ENCODE data around the gene PPIA. TPM values are rescaled to one million over a fixed set of nuclear protein-coding genes. Genes with fewer than 3 reads are reported as not detected.

PPIA gene
- total and polyA plus RNA-seq, 2 donors (not counting 1 experiment from before 2014, with no cell fraction given), result 807 to 1,498 TPM

GRCh38 chr7:44765579-44766415 is 30.7 kb upstream of the PPIA start:
- Histone ChIP-seq H3K79me2 (ENCODE audit: control insufficient read depth, insufficient read depth, low read length) (peaks cover 3% of the 10 kb centered on the region), H3K27me3 (replicated peaks in 1 of 4; ENCODE audit: control extremely low read depth in 1 of 4, control insufficient read depth in 3 of 4, insufficient read depth in 4 of 4, low read length in 3 of 4) (no peaks in the 10 kb centered on the region), H2AFZ (ENCODE audit: insufficient read depth, low read depth, low read length, poor library complexity, severe bottlenecking) (no peak overlapping the region), H3K9me3 (ENCODE audit: control extremely low read depth in 1 of 3, control insufficient read depth in 2 of 3, insufficient read depth in 1 of 3, low read length in 2 of 3) (peaks cover 0 to 6% (median 0%) of the 10 kb centered on the region in 3 donors), H3K9ac (ENCODE audit: low read length) (no peak overlapping the region), H3K36me3 (replicated peaks in 1 of 2; ENCODE audit: control extremely low read depth in 1 of 2, control insufficient read depth in 1 of 2, extremely low read depth in 1 of 2, insufficient read depth in 2 of 2, low read length in 1 of 2) (peaks cover 0 to 70% of the 10 kb centered on the region in 2 experiments), H3K4me1 (ENCODE audit: control insufficient read depth in 2 of 2, insufficient read depth in 2 of 2, low read length in 2 of 2) (peaks cover 31 to 45% of the 10 kb centered on the region in 2 donors), H3K4me3 (ENCODE audit: control extremely low read depth in 1 of 5, extremely low read depth in 1 of 5, insufficient read depth in 1 of 5, low read depth in 2 of 5, low read length in 4 of 5) (no peak overlapping the region), H3K4me2 (replicated peaks; ENCODE audit: low read depth, low read length, poor library complexity, severe bottlenecking) (no peak overlapping the region), H4K20me1 (ENCODE audit: control insufficient read depth, insufficient read depth, low read length, poor library complexity, severe bottlenecking) (peaks cover 21% of the 10 kb centered on the region), H3K27ac (ENCODE audit: low read length in 2 of 2) (no peak overlapping the region)
- peaks cover 43% of the 10 kb centered on the region for H3K4me1 Mint-ChIP-seq
- CTCF ChIA-PET, result interaction anchor here (1.4 to 1.6 kb wide), 3 partner anchors 13 to 178 kb away, joined by 3 read pairs; partner anchors contain the start of gene H2AZ2
- WGBS (ENCODE audit: insufficient coverage), result 97% methylated on average over 17 of the region's 17 CpGs
- intact Hi-C loops (cut with micrococcal nuclease), result no loop called here
- no peak for TF ChIP-seq CTCF (IDR thresholded peaks at IDR 0.05)
- no peak for TF ChIP-seq EZH2 (IDR thresholded peaks at IDR 0.05; ENCODE audit: borderline replicate concordance, insufficient read depth, low read depth, low read length, poor library complexity, severe bottlenecking)
- H3K27ac Mint-ChIP-seq, result no peak overlapping the region
- H3K9me3 Mint-ChIP-seq (ENCODE audit: insufficient read depth), result no peaks in the 10 kb centered on the region
- no peak overlapping the region for H3K4me3 Mint-ChIP-seq
- no peak for DNase-seq
- POLR2A ChIA-PET, result interaction anchor here (0.7 to 1.6 kb wide), 2 partner anchors 15 to 35 kb away, joined by 6 to 7 read pairs; no protein-coding TSS in a partner anchor
- ATAC-seq (ENCODE audit: low read depth), result no peak
- H3K27me3 Mint-ChIP-seq, result no peaks in the 10 kb centered on the region

GRCh38 chr7:44766416-44766801 is 30.1 kb upstream of the PPIA start:
- Histone ChIP-seq H3K27ac (ENCODE audit: low read length in 2 of 2) (no peak overlapping the region), H3K9me3 (ENCODE audit: control extremely low read depth in 1 of 3, control insufficient read depth in 2 of 3, insufficient read depth in 1 of 3, low read length in 2 of 3) (peaks cover 0 to 6% (median 0%) of the 10 kb centered on the region in 3 donors), H3K4me3 (ENCODE audit: control extremely low read depth in 1 of 5, extremely low read depth in 1 of 5, insufficient read depth in 1 of 5, low read depth in 2 of 5, low read length in 4 of 5) (no peak overlapping the region), H2AFZ (ENCODE audit: insufficient read depth, low read depth, low read length, poor library complexity, severe bottlenecking) (no peak overlapping the region), H3K27me3 (replicated peaks in 1 of 4; ENCODE audit: control extremely low read depth in 1 of 4, control insufficient read depth in 3 of 4, insufficient read depth in 4 of 4, low read length in 3 of 4) (no peaks in the 10 kb centered on the region), H3K36me3 (replicated peaks in 1 of 2; ENCODE audit: control extremely low read depth in 1 of 2, control insufficient read depth in 1 of 2, extremely low read depth in 1 of 2, insufficient read depth in 2 of 2, low read length in 1 of 2) (peaks cover 0 to 64% of the 10 kb centered on the region in 2 experiments), H3K4me1 (ENCODE audit: control insufficient read depth in 2 of 2, insufficient read depth in 2 of 2, low read length in 2 of 2) (peaks cover 31 to 51% of the 10 kb centered on the region in 2 donors), H3K9ac (ENCODE audit: low read length) (no peak overlapping the region), H3K79me2 (ENCODE audit: control insufficient read depth, insufficient read depth, low read length) (peaks cover 3% of the 10 kb centered on the region), H4K20me1 (ENCODE audit: control insufficient read depth, insufficient read depth, low read length, poor library complexity, severe bottlenecking) (peaks cover 15% of the 10 kb centered on the region), H3K4me2 (replicated peaks; ENCODE audit: low read depth, low read length, poor library complexity, severe bottlenecking) (no peak overlapping the region)
- no peak for ATAC-seq (ENCODE audit: low read depth)
- H3K27me3 Mint-ChIP-seq, result no peaks in the 10 kb centered on the region
- no peak overlapping the region for H3K4me3 Mint-ChIP-seq
- TF ChIP-seq EZH2 (IDR thresholded peaks at IDR 0.05; ENCODE audit: borderline replicate concordance, insufficient read depth, low read depth, low read length, poor library complexity, severe bottlenecking) (no peak), CTCF (IDR thresholded peaks at IDR 0.05) (no peak)
- DNase-seq, result no peak
- ChIA-PET POLR2A (interaction anchor here (0.7 to 2.6 kb wide), 3 partner anchors 15 to 160 kb away, joined by 6 to 7 read pairs (median 7); partner anchors contain the start of gene OGDH), CTCF (interaction anchor here (0.6 to 4.0 kb wide), 6 partner anchors 14 to 178 kb away, joined by 3 to 37 read pairs (median 4); partner anchors contain the start of genes H2AZ2 and ZMIZ2)
- H3K27ac Mint-ChIP-seq, result peak overlapping the region; percentile 37
- H3K9me3 Mint-ChIP-seq (ENCODE audit: insufficient read depth), result no peaks in the 10 kb centered on the region
- intact Hi-C loops (cut with micrococcal nuclease), result no loop called here
- peaks cover 49% of the 10 kb centered on the region for H3K4me1 Mint-ChIP-seq
- 96% methylated on average over 11 of the region's 11 CpGs for WGBS (ENCODE audit: insufficient coverage)

All from B cell (primary cell).